Fibroblast of villous mesenchyme (primary cell): ENCODE measurements around the gene GGNBP2. TPM values are rescaled to one million over a fixed set of nuclear protein-coding genes. Genes with fewer than 3 reads are reported as not detected.
"Not testable (repeated sequence)": the region's sequence is repeated elsewhere in the genome, so short reads cannot be mapped to it uniquely, and the experiment has no call there.

Experiments
- DNase-seq: peaks from one replicate; pipeline ENCODE4 v3.0.0-alpha.2; 2010; ENCODE audit warnings: low read depth
- H3K4me3 ChIP-seq: 2 replicates; pipeline ENCODE4 v1.5.1; 2011; ENCODE audit warnings: low read depth, mild to moderate bottlenecking, low read length
- CTCF ChIP-seq: IDR thresholded peaks from 2 replicates; pipeline ENCODE4 v1.5.1; 2012; ENCODE audit warnings: low read depth, mild to moderate bottlenecking, low read length; ENCODE audit not compliant: insufficient read depth
- total RNA-seq: library from RNA; depleted of rRNA; stranded (reverse); fragments of >200 nt; gene quantifications from 2 replicates; pipeline ENCODE4 v1.2.3, GENCODE V29; 2012

The GGNBP2 gene
- total RNA-seq, 1 donor: 70.4 TPM

DNA sequence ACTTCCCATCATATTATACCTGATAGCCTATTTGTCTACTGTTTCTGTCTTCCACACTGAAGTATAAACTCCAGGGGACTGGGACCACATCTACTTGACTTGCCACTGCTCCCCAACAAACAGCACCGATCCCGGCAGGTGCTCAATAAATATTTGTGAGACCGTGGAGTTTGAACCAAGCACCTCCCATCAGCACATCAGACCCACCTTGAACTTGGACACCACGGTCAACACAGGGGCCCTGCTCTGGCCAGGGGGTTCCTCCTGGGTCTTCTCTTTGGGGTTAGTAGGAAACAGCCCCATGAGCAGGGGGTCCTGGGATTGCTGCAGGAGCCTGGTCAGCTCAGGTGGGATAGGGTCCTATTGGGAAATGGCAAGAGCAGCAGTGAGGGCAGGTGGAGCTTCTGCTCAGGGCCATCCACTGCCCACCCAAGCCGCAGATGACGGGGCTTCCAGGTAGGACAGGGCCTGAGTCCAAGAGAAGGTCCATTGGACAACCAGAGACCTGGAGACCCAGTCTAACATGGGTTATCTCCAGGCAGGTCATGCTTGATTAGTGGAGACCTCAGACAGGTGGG, 38.4 kb upstream of the GGNBP2 start:
- no peak for TF ChIP-seq CTCF
- H3K4me3 ChIP-seq: no peak overlapping the region
- no peak for DNase-seq

- DNase-seq: no peak
- TF ChIP-seq CTCF: no peak
- no peak overlapping the region for H3K4me3 ChIP-seq
Observed at GRCh38 chr17:36506831-36507230, 37.9 kb upstream of the GGNBP2 start.

DNA sequence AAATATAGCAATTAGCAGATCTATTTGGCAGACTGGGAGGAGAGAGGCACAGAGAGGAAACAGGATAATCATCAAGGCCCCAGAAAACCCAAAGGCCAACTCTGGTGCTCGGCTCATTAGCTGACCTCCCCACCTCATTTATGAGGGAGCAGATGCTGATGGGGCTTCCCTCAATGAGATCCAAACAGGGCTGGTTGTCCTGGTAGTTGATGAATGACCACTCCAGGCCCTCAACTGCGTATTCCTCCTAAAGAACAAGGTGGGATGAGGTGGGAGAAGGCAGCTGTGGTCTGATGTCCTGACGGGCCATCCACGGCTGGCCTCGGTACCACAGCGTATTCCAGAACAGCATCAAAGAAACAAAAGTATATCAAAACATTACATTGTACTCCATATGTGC, 37.5 kb upstream of the GGNBP2 start:
- H3K4me3 ChIP-seq: no peak overlapping the region
- DNase-seq: no peak
- no peak for TF ChIP-seq CTCF

DNA sequence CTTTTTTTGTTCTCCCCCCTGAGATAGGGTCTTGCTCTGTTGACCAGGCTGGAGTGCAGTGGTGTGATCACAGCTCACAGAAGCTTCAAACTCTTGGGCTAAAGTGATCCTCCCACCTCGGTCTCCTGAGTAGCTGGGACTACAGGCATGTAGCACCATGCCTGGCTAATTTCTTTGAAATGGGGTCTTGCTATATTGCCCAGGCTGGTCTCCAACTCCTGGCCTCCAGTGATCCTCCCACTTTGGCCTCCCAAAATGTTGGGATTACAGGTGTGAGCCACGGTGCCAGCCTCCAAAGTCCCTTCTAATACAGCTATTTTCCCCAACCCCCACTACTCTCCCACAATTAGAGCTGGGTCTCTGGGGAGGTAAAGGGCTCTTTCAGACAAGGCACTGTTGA, 36.3 kb upstream of the GGNBP2 start:
- H3K4me3 ChIP-seq, DNase-seq: not testable (repeated sequence)

- no peak for TF ChIP-seq CTCF
- H3K4me3 ChIP-seq: no peak overlapping the region
- no peak for DNase-seq
Observed at GRCh38 chr17:36509272-36509985, 35.3 kb upstream of the GGNBP2 start.

DNA sequence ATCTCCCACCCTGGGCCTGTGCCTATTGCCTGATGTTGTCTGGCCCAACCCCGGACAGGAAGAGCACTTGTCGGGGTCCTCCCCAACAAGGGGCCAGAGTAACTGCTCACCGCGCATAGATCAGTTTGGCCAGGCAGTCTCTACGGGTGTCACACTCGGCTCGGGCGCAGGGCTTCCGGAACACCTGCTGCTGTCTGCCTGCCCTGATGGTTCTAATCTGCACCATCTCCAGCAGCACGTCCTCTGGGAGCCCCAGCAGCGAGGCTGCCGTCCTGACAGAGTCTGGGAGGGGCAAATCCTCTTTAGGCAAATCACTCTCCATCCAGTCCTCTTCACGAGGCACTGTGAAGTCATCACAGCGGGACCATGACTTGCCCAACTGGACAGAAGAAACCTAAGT, 34.1 kb upstream of the GGNBP2 start:
- no peak for TF ChIP-seq CTCF
- H3K4me3 ChIP-seq: no peak overlapping the region
- DNase-seq: no peak

- DNase-seq: no peak
- TF ChIP-seq CTCF: no peak
- H3K4me3 ChIP-seq: no peak overlapping the region
Observed at GRCh38 chr17:36511216-36511615, 33.5 kb upstream of the GGNBP2 start.
